GM15510 (cell line): ENCODE data around the gene KANK2.

Experiments used
- POLR2A ChIP-seq: IDR thresholded peaks from 3 replicates; pipeline ENCODE4 v1.6.1; 2011; ENCODE audit warnings: borderline replicate concordance; ENCODE audit not compliant: insufficient read length; ENCODE audit errors: extremely low read depth

Gene KANK2

GRCh38 chr19:11142528-11143171 is 54.7 kb downstream of the KANK2 start:
- no peak for TF ChIP-seq POLR2A

GRCh38 chr19:11141937-11142527 is 55.3 kb downstream of the KANK2 start:
- TF ChIP-seq POLR2A, result no peak

GRCh38 chr19:11140896-11141295 is 56.4 kb downstream of the KANK2 start:
- TF ChIP-seq POLR2A, result no peak

GRCh38 chr19:11138601-11139300 is 58.6 kb downstream of the KANK2 start:
- TF ChIP-seq POLR2A, result no peak

- no peak for TF ChIP-seq POLR2A
Measured at GRCh38 chr19:11137542-11138384, 59.6 kb downstream of the KANK2 start.

- TF ChIP-seq POLR2A, result no peak
Measured at GRCh38 chr19:11136400-11137101, 60.8 kb downstream of the KANK2 start.

- TF ChIP-seq POLR2A, result no peak
Measured at GRCh38 chr19:11131471-11131870, 65.9 kb downstream of the KANK2 start.

- TF ChIP-seq POLR2A, result no peak
Measured at GRCh38 chr19:11130824-11131455, 66.4 kb downstream of the KANK2 start.

- TF ChIP-seq POLR2A, result no peak
Measured at GRCh38 chr19:11127905-11128304, 69.4 kb downstream of the KANK2 start.

- no peak for TF ChIP-seq POLR2A
Measured at GRCh38 chr19:11125994-11126685, 71.2 kb downstream of the KANK2 start.

GRCh38 chr19:11123114-11123513 is 74.2 kb downstream of the KANK2 start:
- no peak for TF ChIP-seq POLR2A

- no peak for TF ChIP-seq POLR2A
Measured at GRCh38 chr19:11116507-11116906, 80.8 kb downstream of the KANK2 start.

- no peak for TF ChIP-seq POLR2A
Measured at GRCh38 chr19:11115895-11116446, 81.4 kb downstream of the KANK2 start.
